B cell (primary cell): ENCODE measurements around the gene SRRM3.

ENCODE experiments used
- CTCF ChIP-seq: fragments of 200-600 bp; IDR thresholded peaks from one replicate; pipeline ENCODE4 v1.8.0; 2022; ENCODE audit warnings: antibody characterized with exemption, mild to moderate bottlenecking
- EZH2 ChIP-seq: IDR thresholded peaks from 2 replicates; pipeline ENCODE4 v1.6.1; 2012; ENCODE audit warnings: borderline replicate concordance, low read depth, mild to moderate bottlenecking, moderate library complexity, low read length; ENCODE audit not compliant: insufficient read depth, poor library complexity, severe bottlenecking

DNA sequence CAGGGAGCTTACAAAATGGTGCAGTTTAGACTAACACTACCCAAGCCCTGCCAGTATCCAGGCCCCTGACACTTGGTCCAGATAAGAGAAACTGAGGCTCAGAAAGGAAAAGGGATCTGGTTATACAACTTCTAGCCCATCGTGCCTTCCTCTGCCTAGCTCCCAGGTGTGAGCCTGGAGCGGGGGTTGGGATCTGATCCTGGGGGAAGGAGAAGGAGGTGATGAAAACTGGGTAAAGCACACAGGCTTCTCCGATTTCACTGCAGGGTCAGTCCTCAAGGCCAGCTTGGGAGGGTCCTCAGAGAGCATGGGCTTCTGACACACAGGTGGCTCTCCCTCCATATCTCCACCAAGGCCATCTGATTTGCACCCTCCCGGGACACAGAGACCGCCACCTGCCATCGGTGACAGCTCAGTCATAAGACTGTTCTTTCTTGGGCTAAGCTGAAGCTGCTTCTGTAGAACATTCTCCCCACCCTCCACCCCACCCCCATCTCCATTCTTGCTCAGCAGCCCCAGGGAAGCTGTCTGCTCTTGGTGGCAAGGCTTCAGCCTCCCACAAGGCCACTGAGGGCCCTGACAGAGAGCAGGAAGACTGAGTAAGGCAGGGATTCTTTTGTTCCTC, 16.4 kb downstream of the SRRM3 start:
- TF ChIP-seq CTCF: no peak
- TF ChIP-seq EZH2: no peak
